GM21619 (cell line): ENCODE data around the gene PI4KA.
A peak's percentile ranks its signal among the peaks of the same experiment; 100 is the strongest.

Experiments
- ATAC-seq: cut with Tn5 transposase; IDR thresholded peaks from one replicate; pipeline ENCODE4 v1.9.1; 2021; ENCODE audit not compliant: unreplicated experiment

PI4KA gene

GRCh38 chr22:20794650-20795413, 63.8 kb downstream of the PI4KA start:
- no peak for ATAC-seq

- no peak for ATAC-seq
Observed at GRCh38 chr22:20793748-20794649, 64.6 kb downstream of the PI4KA start.

GRCh38 chr22:20792966-20793728, 65.5 kb downstream of the PI4KA start:
- ATAC-seq, result no peak

GRCh38 chr22:20792221-20792965, 66.2 kb downstream of the PI4KA start:
- ATAC-seq, result no peak

- ATAC-seq, result no peak
Observed at GRCh38 chr22:20788627-20789344, 69.8 kb downstream of the PI4KA start.

- ATAC-seq, result no peak
Observed at GRCh38 chr22:20787746-20788626, 70.6 kb downstream of the PI4KA start.

GRCh38 chr22:20787223-20787622, 71.4 kb downstream of the PI4KA start:
- ATAC-seq, result no peak

- no peak for ATAC-seq
Observed at GRCh38 chr22:20786536-20786979, 72.1 kb downstream of the PI4KA start.

- ATAC-seq, result no peak
Observed at GRCh38 chr22:20786048-20786447, 72.6 kb downstream of the PI4KA start.

GRCh38 chr22:20785415-20785814, 73.2 kb downstream of the PI4KA start:
- no peak for ATAC-seq

GRCh38 chr22:20783844-20784723, 74.5 kb downstream of the PI4KA start:
- ATAC-seq, result peak; percentile 50

- no peak for ATAC-seq
Observed at GRCh38 chr22:20783300-20783673, 75.3 kb downstream of the PI4KA start.

- no peak for ATAC-seq
Observed at GRCh38 chr22:20782596-20783299, 75.9 kb downstream of the PI4KA start.

- ATAC-seq, result no peak
Observed at GRCh38 chr22:20782083-20782482, 76.5 kb downstream of the PI4KA start.

- no peak for ATAC-seq
Observed at GRCh38 chr22:20781272-20781990, 77.2 kb downstream of the PI4KA start.

- ATAC-seq, result no peak
Observed at GRCh38 chr22:20779818-20780158, 78.8 kb downstream of the PI4KA start.
